GM19395 (cell line): ENCODE results near the gene MMP21.
A peak's percentile ranks its signal among the peaks of the same experiment; 100 is the strongest.

Source experiments
- ATAC-seq: cut with Tn5 transposase; IDR thresholded peaks from one replicate; pipeline ENCODE4 v1.9.1; 2021; ENCODE audit warnings: mild to moderate bottlenecking, moderate library complexity; ENCODE audit not compliant: unreplicated experiment

The MMP21 gene

GRCh38 chr10:125765835-125766234 is 9.8 kb downstream of the MMP21 start:
- ATAC-seq: no peak

GRCh38 chr10:125762692-125763648 is 12.7 kb downstream of the MMP21 start:
- no peak for ATAC-seq

GRCh38 chr10:125761961-125762360 is 13.7 kb downstream of the MMP21 start:
- ATAC-seq: no peak

- ATAC-seq: no peak
Observed at GRCh38 chr10:125757742-125758141, 17.9 kb downstream of the MMP21 start.

- no peak for ATAC-seq
Observed at GRCh38 chr10:125756853-125757487, 18.7 kb downstream of the MMP21 start.

GRCh38 chr10:125756196-125756595 is 19.4 kb downstream of the MMP21 start:
- no peak for ATAC-seq

GRCh38 chr10:125747417-125747816 is 28.2 kb downstream of the MMP21 start:
- ATAC-seq: no peak

- no peak for ATAC-seq
Observed at GRCh38 chr10:125744909-125745308, 30.7 kb downstream of the MMP21 start.

- ATAC-seq: no peak
Observed at GRCh38 chr10:125742465-125742864, 33.2 kb downstream of the MMP21 start.

- no peak for ATAC-seq
Observed at GRCh38 chr10:125739994-125740679, 35.5 kb downstream of the MMP21 start.

GRCh38 chr10:125738206-125738605 is 37.4 kb downstream of the MMP21 start:
- ATAC-seq: no peak

GRCh38 chr10:125734823-125735222 is 40.8 kb downstream of the MMP21 start:
- ATAC-seq: no peak

- no peak for ATAC-seq
Observed at GRCh38 chr10:125734148-125734547, 41.5 kb downstream of the MMP21 start.

GRCh38 chr10:125727436-125727835 is 48.2 kb downstream of the MMP21 start:
- no peak for ATAC-seq

GRCh38 chr10:125726914-125727313 is 48.7 kb downstream of the MMP21 start:
- no peak for ATAC-seq

- no peak for ATAC-seq
Observed at GRCh38 chr10:125722811-125723210, 52.8 kb downstream of the MMP21 start.

GRCh38 chr10:125721035-125721434 is 54.6 kb downstream of the MMP21 start:
- peak; percentile 47 for ATAC-seq

GRCh38 chr10:125720002-125720382 is 55.6 kb downstream of the MMP21 start:
- peak; percentile 0 for ATAC-seq

- ATAC-seq: peak; percentile 90
Observed at GRCh38 chr10:125719173-125720001, 56.2 kb downstream of the MMP21 start, which contains the start of gene EDRF1. Gene EDRF1 (plus strand): TSS chr10:125719709. CDS start chr10:125719808, 99 bp downstream.
